ENCODE measurements around the gene MEI1. TPM values are rescaled to one million over a fixed set of nuclear protein-coding genes. Genes with fewer than 3 reads are reported as not detected.
"Not testable (repeated sequence)": the region's sequence is repeated elsewhere in the genome, so short reads cannot be mapped to it uniquely, and the experiment has no call there.

Gene MEI1
- total RNA-seq, 1 donor: 0.27 TPM

DNA sequence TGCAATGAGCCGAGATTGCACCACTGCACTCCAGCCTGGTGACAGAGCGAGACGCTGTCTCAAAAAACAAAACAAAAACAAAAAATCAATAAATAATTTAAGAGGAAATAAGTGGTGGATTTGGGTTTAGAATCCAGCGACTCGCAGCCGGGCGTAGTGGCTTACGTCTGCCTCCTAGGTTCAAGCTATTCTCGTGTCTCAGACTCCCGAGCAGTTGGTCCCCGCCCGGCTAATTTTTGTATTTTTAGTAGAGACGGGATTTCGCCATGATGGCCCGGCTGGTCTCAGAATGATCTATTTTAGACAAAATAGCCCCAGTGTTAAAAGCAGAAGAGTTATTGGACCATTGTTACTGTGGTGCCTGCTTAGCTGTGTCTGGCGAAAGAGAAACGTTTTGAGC, 40.4 kb upstream of the MEI1 start:
- DNase-seq (ENCODE audit: low read depth): no peak
- TF ChIP-seq, protein P1, sequence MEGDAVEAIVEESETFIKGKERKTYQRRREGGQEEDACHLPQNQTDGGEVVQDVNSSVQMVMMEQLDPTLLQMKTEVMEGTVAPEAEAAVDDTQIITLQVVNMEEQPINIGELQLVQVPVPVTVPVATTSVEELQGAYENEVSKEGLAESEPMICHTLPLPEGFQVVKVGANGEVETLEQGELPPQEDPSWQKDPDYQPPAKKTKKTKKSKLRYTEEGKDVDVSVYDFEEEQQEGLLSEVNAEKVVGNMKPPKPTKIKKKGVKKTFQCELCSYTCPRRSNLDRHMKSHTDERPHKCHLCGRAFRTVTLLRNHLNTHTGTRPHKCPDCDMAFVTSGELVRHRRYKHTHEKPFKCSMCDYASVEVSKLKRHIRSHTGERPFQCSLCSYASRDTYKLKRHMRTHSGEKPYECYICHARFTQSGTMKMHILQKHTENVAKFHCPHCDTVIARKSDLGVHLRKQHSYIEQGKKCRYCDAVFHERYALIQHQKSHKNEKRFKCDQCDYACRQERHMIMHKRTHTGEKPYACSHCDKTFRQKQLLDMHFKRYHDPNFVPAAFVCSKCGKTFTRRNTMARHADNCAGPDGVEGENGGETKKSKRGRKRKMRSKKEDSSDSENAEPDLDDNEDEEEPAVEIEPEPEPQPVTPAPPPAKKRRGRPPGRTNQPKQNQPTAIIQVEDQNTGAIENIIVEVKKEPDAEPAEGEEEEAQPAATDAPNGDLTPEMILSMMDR (IDR thresholded peaks at IDR 0.05; ENCODE audit: insufficient read depth, low read length): no peak
- no peak overlapping the region for H3K4me3 ChIP-seq (ENCODE audit: low read depth, low read length)

DNA sequence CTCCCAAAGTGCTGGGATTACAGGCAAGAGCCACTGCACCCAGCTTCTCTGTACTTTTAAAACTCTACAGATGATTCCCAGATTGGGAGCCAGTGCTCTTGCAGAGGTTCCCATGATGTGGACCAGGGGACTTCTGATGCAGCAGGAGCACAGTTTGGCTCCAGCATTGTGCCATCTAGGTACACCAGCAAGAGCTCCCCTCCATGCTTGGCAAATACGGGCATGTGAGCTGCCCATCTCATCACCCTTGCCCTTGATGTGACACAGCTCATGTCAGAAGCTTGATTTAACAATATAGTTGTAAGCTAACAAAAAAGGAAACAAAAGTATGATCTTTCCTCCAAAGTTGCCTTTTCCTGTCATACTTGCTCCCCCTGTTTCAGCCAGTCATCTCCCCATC, 39.4 kb upstream of the MEI1 start:
- no peak overlapping the region for H3K4me3 ChIP-seq (ENCODE audit: low read depth, low read length)
- no peak for DNase-seq (ENCODE audit: low read depth)
- TF ChIP-seq, protein P1 (IDR thresholded peaks at IDR 0.05; ENCODE audit: insufficient read depth, low read length): no peak

DNA sequence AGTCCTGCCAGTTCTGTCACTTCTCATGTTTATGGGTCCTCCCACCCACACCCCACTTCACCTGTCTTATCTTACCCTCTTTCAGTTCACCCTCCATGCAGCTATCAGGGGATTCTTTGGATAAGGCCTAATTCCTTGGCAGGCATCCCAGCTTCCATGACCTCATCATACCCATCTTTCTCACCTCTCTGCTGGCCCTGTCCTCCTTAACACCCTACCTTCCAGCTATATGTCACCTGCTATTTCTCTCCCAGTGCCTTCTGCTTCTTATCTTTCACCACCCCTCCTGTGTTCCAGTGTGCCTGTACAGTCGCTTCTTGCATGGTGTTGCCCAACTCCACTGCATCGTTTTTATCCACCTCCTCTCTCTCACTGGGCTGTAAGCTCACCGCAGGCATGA, 38.9 kb upstream of the MEI1 start:
- H3K4me3 ChIP-seq (ENCODE audit: low read depth, low read length): no peak overlapping the region
- no peak for DNase-seq (ENCODE audit: low read depth)
- TF ChIP-seq, protein P1 (IDR thresholded peaks at IDR 0.05; ENCODE audit: insufficient read depth, low read length): no peak

DNA sequence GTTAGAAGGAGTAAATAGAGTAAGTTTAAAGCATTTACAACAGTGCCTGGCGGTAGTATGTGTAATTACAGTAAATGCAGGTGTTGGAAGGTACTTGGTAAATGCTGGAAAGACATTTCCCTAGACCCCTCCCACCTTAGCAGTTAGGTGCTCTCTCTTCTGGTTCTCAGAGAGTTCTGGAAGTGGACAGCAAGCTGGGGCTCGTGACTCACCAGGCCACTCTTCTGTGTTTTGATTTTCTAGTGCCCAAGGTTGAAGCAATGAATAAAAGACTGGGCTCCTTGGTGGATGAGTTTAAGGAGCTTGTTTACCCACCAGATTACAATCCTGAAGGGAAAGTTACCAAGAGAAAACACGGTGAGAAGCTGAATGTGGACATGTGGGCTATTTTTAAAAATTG, 38.2 kb upstream of the MEI1 start:
- TF ChIP-seq, protein P1 (IDR thresholded peaks at IDR 0.05; ENCODE audit: insufficient read depth, low read length): no peak
- DNase-seq (ENCODE audit: low read depth): no peak
- no peak overlapping the region for H3K4me3 ChIP-seq (ENCODE audit: low read depth, low read length)

DNA sequence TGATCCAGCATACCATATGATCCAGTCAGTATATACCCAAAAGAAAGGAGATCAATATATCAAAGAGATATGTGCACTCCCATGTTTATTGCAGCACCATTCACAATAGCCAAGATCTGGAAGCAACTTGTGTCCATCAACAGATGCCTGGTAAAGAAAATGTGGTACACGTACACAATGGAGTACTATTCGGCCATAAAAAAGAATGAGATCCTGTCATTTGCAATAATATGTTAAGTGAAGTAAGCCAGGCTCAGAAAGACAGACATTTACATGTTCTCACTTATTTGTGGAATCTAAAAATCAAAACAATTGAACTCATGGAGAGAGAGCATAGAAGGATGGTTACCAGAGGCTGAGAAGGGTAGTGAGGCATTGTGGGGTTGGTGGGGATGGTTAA, 37.6 kb upstream of the MEI1 start:
- TF ChIP-seq, protein P1 (IDR thresholded peaks at IDR 0.05; ENCODE audit: insufficient read depth, low read length): no peak
- H3K4me3 ChIP-seq (ENCODE audit: low read depth, low read length): no peak overlapping the region
- no peak for DNase-seq (ENCODE audit: low read depth)

DNA sequence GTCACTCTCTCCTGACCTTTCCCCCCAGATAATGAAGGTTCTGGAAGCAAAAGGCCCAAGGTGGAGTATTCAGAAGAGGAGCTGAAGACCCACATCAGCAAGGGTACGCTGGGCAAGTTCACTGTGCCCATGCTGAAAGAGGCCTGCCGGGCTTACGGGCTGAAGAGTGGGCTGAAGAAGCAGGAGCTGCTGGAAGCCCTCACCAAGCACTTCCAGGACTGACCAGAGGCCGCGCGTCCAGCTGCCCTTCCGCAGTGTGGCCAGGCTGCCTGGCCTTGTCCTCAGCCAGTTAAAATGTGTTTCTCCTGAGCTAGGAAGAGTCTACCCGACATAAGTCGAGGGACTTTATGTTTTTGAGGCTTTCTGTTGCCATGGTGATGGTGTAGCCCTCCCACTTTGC, 35.7 kb upstream of the MEI1 start:
- not testable (repeated sequence) for H3K4me3 ChIP-seq (ENCODE audit: low read depth, low read length); DNase-seq (ENCODE audit: low read depth)

DNA sequence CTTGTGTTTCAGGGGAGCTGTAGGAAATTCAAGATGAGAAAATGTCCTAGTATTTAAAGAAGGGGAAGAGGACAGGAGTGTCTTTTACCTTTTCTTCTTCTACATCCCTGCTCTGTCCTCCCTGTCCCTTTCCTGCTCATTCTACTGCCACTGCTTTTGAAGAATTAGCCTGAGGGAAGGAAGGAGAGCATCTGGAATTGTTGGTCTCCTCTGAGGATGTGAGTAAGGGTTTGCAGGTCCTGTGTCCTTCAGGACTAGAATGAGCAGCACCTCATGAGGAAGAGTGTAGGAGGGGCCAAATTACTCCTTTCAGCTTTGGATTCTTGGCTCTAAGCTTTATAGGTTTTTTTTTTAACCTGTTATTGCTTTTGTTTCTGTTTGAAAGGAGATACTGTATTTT, 34.8 kb upstream of the MEI1 start:
- no peak for DNase-seq (ENCODE audit: low read depth)
- TF ChIP-seq, protein P1 (IDR thresholded peaks at IDR 0.05; ENCODE audit: insufficient read depth, low read length): no peak

More for the DNA sequence above, 34.8 kb upstream of the MEI1 start:
- H3K4me3 ChIP-seq (ENCODE audit: low read depth, low read length): no peak overlapping the region
